WTC11 (cell line): ENCODE results near the gene PKP4. TPM values are rescaled to one million over a fixed set of nuclear protein-coding genes. Genes with fewer than 3 reads are reported as not detected.

ENCODE experiments used
- ATAC-seq: fragments of 200-7000 bp; cut with Tn5 transposase; 2 replicates; pipeline ENCODE4 v1.10.0; 2021; ENCODE audit warnings: mild to moderate bottlenecking, moderate library complexity
- CTCF ChIA-PET: fragments of 300-600 bp; sonication (Branson Sonifier 250); formaldehyde crosslinking; loops from one replicate; lab custom pipeline; 2021; ENCODE audit warnings: antibody characterized with exemption; lab: Charles Lee
- POLR2A ChIA-PET: fragments of 350-600 bp; sonication (Branson Sonifier 250); formaldehyde crosslinking; loops from one replicate; lab custom pipeline; 2021; ENCODE audit warnings: antibody characterized with exemption; lab: Charles Lee
- DNase-seq: peaks from one replicate; pipeline ENCODE4 v3.0.0; 2021; ENCODE audit warnings: low spot score
- H3K27ac Mint-ChIP-seq: 2 replicates; pipeline ENCODE4 v1.8.0; 2021; ENCODE audit warnings: mixed read lengths
- H3K27me3 Mint-ChIP-seq: 2 replicates; pipeline ENCODE4 v1.8.0; 2021; ENCODE audit warnings: low read depth, mild to moderate bottlenecking, moderate library complexity, mixed read lengths
- H3K36me3 Mint-ChIP-seq: 2 replicates; pipeline ENCODE4 v1.8.0; 2021; ENCODE audit warnings: mixed read lengths
- H3K4me1 Mint-ChIP-seq: 2 replicates; pipeline ENCODE4 v1.8.0; 2022; ENCODE audit warnings: mixed read lengths
- H3K4me3 Mint-ChIP-seq: 2 replicates; pipeline ENCODE4 v1.8.0; 2021; ENCODE audit warnings: mild to moderate bottlenecking, moderate library complexity, mixed read lengths
- H3K9me3 Mint-ChIP-seq: 2 replicates; pipeline ENCODE4 v1.8.0; 2021; ENCODE audit warnings: mixed read lengths
- CREM ChIP-seq: sonication (generic); formaldehyde crosslinking; IDR thresholded peaks from 2 replicates; pipeline ENCODE4 v1.8.1; 2022; ENCODE audit warnings: mild to moderate bottlenecking, missing genetic modification reagents, moderate library complexity
- EMX1 ChIP-seq: fragments of 250-450 bp; sonication (Bioruptor Pico); IDR thresholded peaks from 2 replicates; pipeline ENCODE4 v1.8.0; 2021; ENCODE audit warnings: mild to moderate bottlenecking
- GRHL2 ChIP-seq: fragments of 250-450 bp; sonication (Bioruptor Pico); IDR thresholded peaks from 2 replicates; pipeline ENCODE4 v1.8.0; 2022; ENCODE audit warnings: mild to moderate bottlenecking, moderate library complexity; ENCODE audit not compliant: insufficient replicate concordance, severe bottlenecking
- GTF2I ChIP-seq: fragments of 250-450 bp; sonication (Bioruptor Pico); conservative IDR thresholded peaks from 2 replicates; pipeline ENCODE4 v1.4.0; 2021; ENCODE audit warnings: mild to moderate bottlenecking
- NFATC4 ChIP-seq: fragments of 250-450 bp; sonication (Bioruptor Pico); IDR thresholded peaks from 2 replicates; pipeline ENCODE4 v1.9.0; 2021; ENCODE audit warnings: mild to moderate bottlenecking
- NR3C1 ChIP-seq: sonication (generic); formaldehyde crosslinking; conservative IDR thresholded peaks from 2 replicates; pipeline ENCODE4 v1.8.1; 2023; ENCODE audit warnings: low read depth, mild to moderate bottlenecking, missing genetic modification reagents
- RORB ChIP-seq: fragments of 250-450 bp; sonication (Bioruptor Pico); IDR thresholded peaks from 2 replicates; pipeline ENCODE4 v1.9.0; 2021; ENCODE audit warnings: mild to moderate bottlenecking
- SOX15 ChIP-seq: fragments of 250-450 bp; sonication (Bioruptor Pico); IDR thresholded peaks from 2 replicates; pipeline ENCODE4 v1.9.0; 2021; ENCODE audit warnings: mild to moderate bottlenecking
- SP1 ChIP-seq: sonication (generic); formaldehyde crosslinking; conservative IDR thresholded peaks from 2 replicates; pipeline ENCODE4 v1.8.1; 2022; ENCODE audit warnings: missing genetic modification reagents
- TCF7 ChIP-seq: sonication (generic); formaldehyde crosslinking; IDR thresholded peaks from 2 replicates; pipeline ENCODE4 v1.8.0; 2022; ENCODE audit warnings: mild to moderate bottlenecking, low read depth, missing genetic modification reagents, moderate library complexity
- ZNF138 ChIP-seq: sonication (generic); formaldehyde crosslinking; conservative IDR thresholded peaks from 2 replicates; pipeline ENCODE4 v1.8.1; 2022; ENCODE audit warnings: mild to moderate bottlenecking, moderate library complexity, missing genetic modification reagents
- ZNF416 ChIP-seq: fragments of 250-450 bp; sonication (Bioruptor Pico); IDR thresholded peaks from 2 replicates; pipeline ENCODE4 v1.9.0; 2021; ENCODE audit warnings: mild to moderate bottlenecking, inconsistent platforms
- total RNA-seq: library from RNA; stranded (reverse); gene quantifications from 3 replicates; pipeline ENCODE4 v1.2.3, GENCODE V29; 2021
- TF ChIP-seq, protein P1 (sequence below): sonication (generic); formaldehyde crosslinking; IDR thresholded peaks from 2 replicates; pipeline ENCODE4 v1.8.1; 2023; ENCODE audit warnings: mild to moderate bottlenecking, moderate library complexity, missing genetic modification reagents
- TF ChIP-seq, protein P2 (sequence below): fragments of 250-450 bp; sonication (Bioruptor Pico); IDR thresholded peaks from 2 replicates; pipeline ENCODE4 v1.9.0; 2021; ENCODE audit warnings: mild to moderate bottlenecking
- TF ChIP-seq, protein P3 (sequence below): sonication (generic); formaldehyde crosslinking; IDR thresholded peaks from 2 replicates; pipeline ENCODE4 v1.8.1; 2022; ENCODE audit warnings: missing genetic modification reagents, borderline replicate concordance
- TF ChIP-seq, protein P4 (sequence below): fragments of 250-450 bp; sonication (Bioruptor Pico); IDR thresholded peaks from 2 replicates; pipeline ENCODE4 v2.1.2; 2022; ENCODE audit warnings: mild to moderate bottlenecking, moderate library complexity
- TF ChIP-seq, protein P5 (sequence below): fragments of 250-450 bp; sonication (Bioruptor Pico); conservative IDR thresholded peaks from 2 replicates; pipeline ENCODE4 v1.9.0; 2021; ENCODE audit warnings: mild to moderate bottlenecking
- TF ChIP-seq, protein P6 (sequence below): fragments of 200-600 bp; IDR thresholded peaks from 2 replicates; pipeline ENCODE4 v1.8.0; 2022; ENCODE audit warnings: antibody characterized with exemption

The PKP4 gene
- total RNA-seq, 1 experiment from 2014 or later, result 78.9 TPM

DNA sequence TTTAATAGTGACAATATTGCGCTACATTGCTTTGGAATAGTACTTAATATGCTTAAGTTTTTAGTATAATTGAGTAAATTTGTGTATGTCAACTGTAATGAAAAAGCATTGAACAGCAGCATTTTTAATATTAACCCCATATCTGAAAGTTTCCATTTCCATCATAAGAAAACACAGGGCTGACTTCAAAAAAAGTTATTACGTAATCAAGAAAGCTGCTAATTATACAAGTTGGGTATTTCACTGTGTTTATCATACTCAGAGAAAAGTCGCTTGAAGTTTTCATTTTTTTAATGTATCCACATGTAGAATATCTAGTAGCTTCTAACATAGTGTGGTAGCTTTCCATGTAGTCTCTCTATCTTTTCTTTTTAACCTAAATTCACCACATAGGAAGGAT lies 146.5 kb downstream of the PKP4 start:
- CTCF ChIA-PET, result no interaction called here
- Mint-ChIP-seq H3K4me1 (peaks cover 11% of the 10 kb centered on the region), H3K36me3 (no peaks in the 10 kb centered on the region), H3K9me3 (no peaks in the 10 kb centered on the region), H3K27ac (peak overlapping the region; percentile 24; the same call in 1 of the 2 replicates)
- TF ChIP-seq NR3C1 (CRISPR knock-in tag) (no peak), SP1 (no peak), CREM (CRISPR knock-in tag) (no peak), ZNF138 (no peak), RORB (no peak), GRHL2 (no peak)
- TF ChIP-seq, protein P1, sequence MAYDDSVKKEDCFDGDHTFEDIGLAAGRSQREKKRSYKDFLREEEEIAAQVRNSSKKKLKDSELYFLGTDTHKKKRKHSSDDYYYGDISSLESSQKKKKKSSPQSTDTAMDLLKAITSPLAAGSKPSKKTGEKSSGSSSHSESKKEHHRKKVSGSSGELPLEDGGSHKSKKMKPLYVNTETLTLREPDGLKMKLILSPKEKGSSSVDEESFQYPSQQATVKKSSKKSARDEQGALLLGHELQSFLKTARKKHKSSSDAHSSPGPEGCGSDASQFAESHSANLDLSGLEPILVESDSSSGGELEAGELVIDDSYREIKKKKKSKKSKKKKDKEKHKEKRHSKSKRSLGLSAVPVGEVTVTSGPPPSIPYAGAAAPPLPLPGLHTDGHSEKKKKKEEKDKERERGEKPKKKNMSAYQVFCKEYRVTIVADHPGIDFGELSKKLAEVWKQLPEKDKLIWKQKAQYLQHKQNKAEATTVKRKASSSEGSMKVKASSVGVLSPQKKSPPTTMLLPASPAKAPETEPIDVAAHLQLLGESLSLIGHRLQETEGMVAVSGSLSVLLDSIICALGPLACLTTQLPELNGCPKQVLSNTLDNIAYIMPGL (CRISPR knock-in tag), result no peak
- TF ChIP-seq, protein P2, sequence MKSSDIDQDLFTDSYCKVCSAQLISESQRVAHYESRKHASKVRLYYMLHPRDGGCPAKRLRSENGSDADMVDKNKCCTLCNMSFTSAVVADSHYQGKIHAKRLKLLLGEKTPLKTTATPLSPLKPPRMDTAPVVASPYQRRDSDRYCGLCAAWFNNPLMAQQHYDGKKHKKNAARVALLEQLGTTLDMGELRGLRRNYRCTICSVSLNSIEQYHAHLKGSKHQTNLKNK (CRISPR knock-in tag), result no peak
- TF ChIP-seq, protein P3, sequence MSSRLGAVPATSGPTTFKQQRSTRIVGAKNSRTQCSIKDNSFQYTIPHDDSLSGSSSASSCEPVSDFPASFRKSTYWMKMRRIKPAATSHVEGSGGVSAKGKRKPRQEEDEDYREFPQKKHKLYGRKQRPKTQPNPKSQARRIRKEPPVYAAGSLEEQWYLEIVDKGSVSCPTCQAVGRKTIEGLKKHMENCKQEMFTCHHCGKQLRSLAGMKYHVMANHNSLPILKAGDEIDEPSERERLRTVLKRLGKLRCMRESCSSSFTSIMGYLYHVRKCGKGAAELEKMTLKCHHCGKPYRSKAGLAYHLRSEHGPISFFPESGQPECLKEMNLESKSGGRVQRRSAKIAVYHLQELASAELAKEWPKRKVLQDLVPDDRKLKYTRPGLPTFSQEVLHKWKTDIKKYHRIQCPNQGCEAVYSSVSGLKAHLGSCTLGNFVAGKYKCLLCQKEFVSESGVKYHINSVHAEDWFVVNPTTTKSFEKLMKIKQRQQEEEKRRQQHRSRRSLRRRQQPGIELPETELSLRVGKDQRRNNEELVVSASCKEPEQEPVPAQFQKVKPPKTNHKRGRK, result no peak
- TF ChIP-seq, all 79 proteins: peak for 0
- DNase-seq, result no peak
- Mint-ChIP-seq H3K4me3 (no peak overlapping the region), H3K27me3 (no peaks in the 10 kb centered on the region)
- POLR2A ChIA-PET, result no interaction called here
- no peak for ATAC-seq

DNA sequence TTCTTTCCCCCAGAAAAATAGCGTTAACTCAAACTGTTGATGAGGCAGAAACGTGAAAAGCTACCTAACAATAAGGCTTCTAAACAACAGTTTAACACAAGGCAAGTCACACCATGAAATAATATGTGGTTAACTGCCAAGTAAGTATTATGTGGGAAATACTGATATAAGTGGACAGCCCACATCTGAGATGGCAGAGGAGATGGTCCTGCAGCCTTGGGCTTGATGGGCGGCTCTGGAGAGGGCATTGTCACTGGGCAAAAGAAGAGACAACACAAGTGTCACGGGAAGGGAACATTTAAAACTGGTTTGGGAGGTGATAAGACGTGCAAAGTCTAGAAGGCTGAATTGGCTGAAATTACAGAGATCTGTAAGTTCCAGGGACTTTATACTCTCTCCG lies 147.2 kb downstream of the PKP4 start:
- Mint-ChIP-seq H3K27me3 (no peaks in the 10 kb centered on the region), H3K36me3 (no peaks in the 10 kb centered on the region), H3K4me1 (peaks cover 11% of the 10 kb centered on the region), H3K9me3 (no peaks in the 10 kb centered on the region), H3K4me3 (no peak overlapping the region), H3K27ac (peak overlapping the region; percentile 48; the same call in 1 of the 2 replicates)
- TF ChIP-seq NFATC4 (CRISPR knock-in tag) (no peak), ZNF416 (no peak), SOX15 (no peak), CREM (CRISPR knock-in tag) (no peak), GTF2I (CRISPR knock-in tag) (no peak), EMX1 (CRISPR knock-in tag) (no peak), TCF7 (CRISPR knock-in tag) (no peak)
- TF ChIP-seq, protein P4, sequence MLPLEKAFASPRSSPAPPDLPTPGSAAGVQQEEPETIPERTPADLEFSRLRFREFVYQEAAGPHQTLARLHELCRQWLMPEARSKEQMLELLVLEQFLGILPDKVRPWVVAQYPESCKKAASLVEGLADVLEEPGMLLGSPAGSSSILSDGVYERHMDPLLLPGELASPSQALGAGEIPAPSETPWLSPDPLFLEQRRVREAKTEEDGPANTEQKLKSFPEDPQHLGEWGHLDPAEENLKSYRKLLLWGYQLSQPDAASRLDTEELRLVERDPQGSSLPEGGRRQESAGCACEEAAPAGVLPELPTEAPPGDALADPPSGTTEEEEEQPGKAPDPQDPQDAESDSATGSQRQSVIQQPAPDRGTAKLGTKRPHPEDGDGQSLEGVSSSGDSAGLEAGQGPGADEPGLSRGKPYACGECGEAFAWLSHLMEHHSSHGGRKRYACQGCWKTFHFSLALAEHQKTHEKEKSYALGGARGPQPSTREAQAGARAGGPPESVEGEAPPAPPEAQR (CRISPR knock-in tag), result no peak
- TF ChIP-seq, protein P5, sequence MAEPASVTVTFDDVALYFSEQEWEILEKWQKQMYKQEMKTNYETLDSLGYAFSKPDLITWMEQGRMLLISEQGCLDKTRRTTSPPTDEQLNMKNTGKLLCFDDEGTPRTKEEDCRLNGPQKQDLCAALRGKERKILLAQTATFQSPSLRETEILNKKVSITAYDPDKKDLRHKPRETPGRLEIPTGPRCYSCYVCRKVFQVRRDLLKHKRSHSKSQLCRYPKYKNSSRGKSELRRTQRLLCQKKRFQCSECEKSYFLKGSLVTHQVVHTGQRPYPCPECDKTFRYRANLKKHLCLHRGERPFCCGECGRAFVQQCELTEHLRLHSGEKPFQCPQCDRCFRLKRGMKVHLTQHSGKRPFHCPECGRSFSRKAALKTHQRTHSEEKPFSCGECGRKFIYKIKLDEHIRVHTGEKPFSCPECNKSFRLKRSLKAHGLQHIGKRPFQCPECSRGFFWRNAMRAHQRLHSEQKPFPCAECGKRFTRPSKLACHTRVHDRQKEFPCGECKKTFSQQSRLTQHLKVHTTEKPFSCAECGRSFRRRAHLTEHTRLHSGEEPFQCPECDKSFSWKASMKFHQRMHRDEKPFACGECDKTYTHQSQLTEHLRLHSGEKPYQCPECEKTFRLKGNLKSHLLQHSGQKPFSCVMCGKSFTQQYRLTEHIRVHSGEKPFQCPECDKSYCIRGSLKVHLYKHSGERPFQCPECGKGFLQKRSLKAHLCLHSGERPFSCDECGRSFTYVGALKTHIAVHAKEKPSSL (CRISPR knock-in tag), result no peak
- TF ChIP-seq, protein P6, sequence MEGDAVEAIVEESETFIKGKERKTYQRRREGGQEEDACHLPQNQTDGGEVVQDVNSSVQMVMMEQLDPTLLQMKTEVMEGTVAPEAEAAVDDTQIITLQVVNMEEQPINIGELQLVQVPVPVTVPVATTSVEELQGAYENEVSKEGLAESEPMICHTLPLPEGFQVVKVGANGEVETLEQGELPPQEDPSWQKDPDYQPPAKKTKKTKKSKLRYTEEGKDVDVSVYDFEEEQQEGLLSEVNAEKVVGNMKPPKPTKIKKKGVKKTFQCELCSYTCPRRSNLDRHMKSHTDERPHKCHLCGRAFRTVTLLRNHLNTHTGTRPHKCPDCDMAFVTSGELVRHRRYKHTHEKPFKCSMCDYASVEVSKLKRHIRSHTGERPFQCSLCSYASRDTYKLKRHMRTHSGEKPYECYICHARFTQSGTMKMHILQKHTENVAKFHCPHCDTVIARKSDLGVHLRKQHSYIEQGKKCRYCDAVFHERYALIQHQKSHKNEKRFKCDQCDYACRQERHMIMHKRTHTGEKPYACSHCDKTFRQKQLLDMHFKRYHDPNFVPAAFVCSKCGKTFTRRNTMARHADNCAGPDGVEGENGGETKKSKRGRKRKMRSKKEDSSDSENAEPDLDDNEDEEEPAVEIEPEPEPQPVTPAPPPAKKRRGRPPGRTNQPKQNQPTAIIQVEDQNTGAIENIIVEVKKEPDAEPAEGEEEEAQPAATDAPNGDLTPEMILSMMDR, result no peak
- no peak for DNase-seq
- ATAC-seq, result no peak
- POLR2A ChIA-PET, result no interaction called here
- CTCF ChIA-PET, result no interaction called here
